PC-9 (cell line): ENCODE measurements around the gene NR2F1-AS1. TPM values are rescaled to one million over a fixed set of nuclear protein-coding genes. Genes with fewer than 3 reads are reported as not detected.

ENCODE experiments used
- BruUV-seq: library from RNA; stranded (reverse); fragments of 400-500 nt; replicated peaks from 2 replicates; lab custom pipeline; 2021; lab: Mats Ljungman, UMichigan
- CTCF ChIA-PET: fragments of 300-600 bp; sonication (Branson Sonifier 250); formaldehyde crosslinking; loops from one replicate; lab custom pipeline; 2022; ENCODE audit warnings: antibody characterized with exemption; lab: Charles Lee
- POLR2A ChIA-PET: fragments of 300-600 bp; sonication (Branson Sonifier 250); formaldehyde crosslinking; loops from one replicate; lab custom pipeline; 2022; ENCODE audit warnings: antibody characterized with exemption; ENCODE audit not compliant: unreplicated experiment; lab: Charles Lee
- DNase-seq, 2 experiments: peaks; one replicate each; pipeline versions ENCODE4 v3.0.0 to v3.0.0-alpha.2; 2015 to 2022; ENCODE audit warnings: mixed read lengths in 1 of 2
- H2AFZ ChIP-seq: fragments of 200-600 bp; sonication (generic); 2 replicates; pipeline ENCODE4 v1.8.1; 2017; ENCODE audit warnings: antibody characterized with exemption
- H3F3A ChIP-seq: fragments of 200-600 bp; sonication (generic); 2 replicates; pipeline ENCODE4 v1.8.1; 2017; ENCODE audit warnings: antibody characterized with exemption, mild to moderate bottlenecking, low read depth; ENCODE audit not compliant: insufficient read depth
- H3K27ac ChIP-seq: fragments of 200-600 bp; sonication (generic); 2 replicates; pipeline ENCODE4 v1.6.1; 2016; ENCODE audit warnings: mixed run types
- H3K27me3 ChIP-seq: fragments of 200-600 bp; sonication (generic); 2 replicates; pipeline ENCODE4 v1.6.1; 2016; ENCODE audit warnings: low read depth, mixed run types; ENCODE audit not compliant: insufficient read depth
- H3K36me3 ChIP-seq: fragments of 200-600 bp; sonication (generic); 2 replicates; pipeline ENCODE4 v1.6.1; 2016; ENCODE audit warnings: low read depth, mixed run types
- H3K4me1 ChIP-seq: fragments of 200-600 bp; sonication (generic); replicated peaks from 2 replicates; pipeline ENCODE4 v1.6.1; 2016; ENCODE audit warnings: mixed run types; ENCODE audit not compliant: insufficient read depth
- H3K4me2 ChIP-seq: fragments of 200-600 bp; sonication (generic); 2 replicates; pipeline ENCODE4 v1.6.1; 2017; ENCODE audit warnings: mixed run types
- H3K4me3 ChIP-seq: fragments of 200-600 bp; sonication (generic); 2 replicates; pipeline ENCODE4 v1.6.1; 2016; ENCODE audit warnings: mixed run types
- H3K79me2 ChIP-seq: fragments of 200-600 bp; sonication (generic); 2 replicates; pipeline ENCODE4 v1.6.1; 2017; ENCODE audit warnings: low read depth, mixed run types
- H3K9me2 ChIP-seq: fragments of 200-600 bp; sonication (generic); 2 replicates; pipeline ENCODE4 v1.8.1; 2017; ENCODE audit warnings: mild to moderate bottlenecking; ENCODE audit not compliant: insufficient read depth
- H3K9me3 ChIP-seq: fragments of 200-600 bp; sonication (generic); 2 replicates; pipeline ENCODE4 v1.8.1; 2016; ENCODE audit warnings: low read depth; ENCODE audit not compliant: insufficient read depth
- H4K20me1 ChIP-seq: fragments of 200-600 bp; sonication (generic); 2 replicates; pipeline ENCODE4 v1.8.1; 2017; ENCODE audit not compliant: insufficient read depth
- EZH2 ChIP-seq: fragments of 200-600 bp; sonication (generic); IDR thresholded peaks from 2 replicates; pipeline ENCODE4 v1.8.0; 2017; ENCODE audit warnings: antibody characterized with exemption, low read depth
- intact Hi-C: fragments of 100-400 bp; cut with micrococcal nuclease; formaldehyde crosslinking; loops from one replicate; pipeline ENCODE4 v1.10.0; 2022; ENCODE audit not compliant: unreplicated experiment
- total RNA-seq: library from RNA; stranded (reverse); gene quantifications from 2 replicates; pipeline ENCODE4 v1.2.3, GENCODE V29; 2021
- TF ChIP-seq, protein P1 (sequence below): fragments of 200-600 bp; sonication (generic); conservative IDR thresholded peaks from 2 replicates; pipeline ENCODE4 v1.6.1; 2017; ENCODE audit warnings: mixed run types, antibody characterized with exemption, mild to moderate bottlenecking, moderate library complexity

NR2F1-AS1 gene
- total RNA-seq, 1 experiment from 2014 or later: 6.0 TPM

DNA sequence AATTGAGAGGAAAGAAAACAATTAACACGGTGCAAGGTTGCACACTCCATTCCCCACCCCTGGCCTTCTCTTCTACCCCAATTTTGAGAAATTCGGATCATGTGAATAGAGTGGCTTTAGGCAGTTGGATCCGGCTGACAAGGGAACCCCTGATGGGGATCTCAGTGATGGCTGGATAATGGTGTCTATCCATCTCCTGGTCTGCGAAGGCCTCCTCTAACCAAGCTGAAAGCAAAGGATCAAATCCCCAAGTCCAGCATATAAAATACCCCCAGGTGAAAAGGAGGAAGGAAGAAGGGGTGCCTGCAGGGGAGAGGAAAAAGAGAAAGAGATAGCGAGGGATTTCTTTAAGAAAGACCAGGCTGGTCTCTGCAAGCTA, 18.0 kb upstream of the NR2F1-AS1 start:
- H4K20me1 ChIP-seq: no peaks in the 10 kb centered on the region
- no peaks in the 10 kb centered on the region for H3K79me2 ChIP-seq
- no peaks in the 10 kb centered on the region for H3K9me3 ChIP-seq
- no peaks in the 10 kb centered on the region for H3K9me2 ChIP-seq
- no peak for TF ChIP-seq EZH2
- TF ChIP-seq, protein P1, sequence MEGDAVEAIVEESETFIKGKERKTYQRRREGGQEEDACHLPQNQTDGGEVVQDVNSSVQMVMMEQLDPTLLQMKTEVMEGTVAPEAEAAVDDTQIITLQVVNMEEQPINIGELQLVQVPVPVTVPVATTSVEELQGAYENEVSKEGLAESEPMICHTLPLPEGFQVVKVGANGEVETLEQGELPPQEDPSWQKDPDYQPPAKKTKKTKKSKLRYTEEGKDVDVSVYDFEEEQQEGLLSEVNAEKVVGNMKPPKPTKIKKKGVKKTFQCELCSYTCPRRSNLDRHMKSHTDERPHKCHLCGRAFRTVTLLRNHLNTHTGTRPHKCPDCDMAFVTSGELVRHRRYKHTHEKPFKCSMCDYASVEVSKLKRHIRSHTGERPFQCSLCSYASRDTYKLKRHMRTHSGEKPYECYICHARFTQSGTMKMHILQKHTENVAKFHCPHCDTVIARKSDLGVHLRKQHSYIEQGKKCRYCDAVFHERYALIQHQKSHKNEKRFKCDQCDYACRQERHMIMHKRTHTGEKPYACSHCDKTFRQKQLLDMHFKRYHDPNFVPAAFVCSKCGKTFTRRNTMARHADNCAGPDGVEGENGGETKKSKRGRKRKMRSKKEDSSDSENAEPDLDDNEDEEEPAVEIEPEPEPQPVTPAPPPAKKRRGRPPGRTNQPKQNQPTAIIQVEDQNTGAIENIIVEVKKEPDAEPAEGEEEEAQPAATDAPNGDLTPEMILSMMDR: no peak
- no peak overlapping the region for H2AFZ ChIP-seq
- CTCF ChIA-PET: no interaction called here
- DNase-seq: no peak
- H3K4me2 ChIP-seq: no peak overlapping the region
- POLR2A ChIA-PET: no interaction called here
- intact Hi-C loops: loop anchor here (10.0 kb wide), 1 partner anchor 296 kb away; no protein-coding TSS in a partner anchor
- no peaks in the 10 kb centered on the region for H3K4me1 ChIP-seq
- H3K4me3 ChIP-seq: no peak overlapping the region
- no TSS peak for BruUV-seq
- no peaks in the 10 kb centered on the region for H3K27me3 ChIP-seq
- H3K27ac ChIP-seq: no peak overlapping the region
- H3K36me3 ChIP-seq: 0 out of 2 replicates have a peak, but pooled peaks cover 6% of the 10 kb centered on the region
- H3F3A ChIP-seq: no peaks in the 10 kb centered on the region

DNA sequence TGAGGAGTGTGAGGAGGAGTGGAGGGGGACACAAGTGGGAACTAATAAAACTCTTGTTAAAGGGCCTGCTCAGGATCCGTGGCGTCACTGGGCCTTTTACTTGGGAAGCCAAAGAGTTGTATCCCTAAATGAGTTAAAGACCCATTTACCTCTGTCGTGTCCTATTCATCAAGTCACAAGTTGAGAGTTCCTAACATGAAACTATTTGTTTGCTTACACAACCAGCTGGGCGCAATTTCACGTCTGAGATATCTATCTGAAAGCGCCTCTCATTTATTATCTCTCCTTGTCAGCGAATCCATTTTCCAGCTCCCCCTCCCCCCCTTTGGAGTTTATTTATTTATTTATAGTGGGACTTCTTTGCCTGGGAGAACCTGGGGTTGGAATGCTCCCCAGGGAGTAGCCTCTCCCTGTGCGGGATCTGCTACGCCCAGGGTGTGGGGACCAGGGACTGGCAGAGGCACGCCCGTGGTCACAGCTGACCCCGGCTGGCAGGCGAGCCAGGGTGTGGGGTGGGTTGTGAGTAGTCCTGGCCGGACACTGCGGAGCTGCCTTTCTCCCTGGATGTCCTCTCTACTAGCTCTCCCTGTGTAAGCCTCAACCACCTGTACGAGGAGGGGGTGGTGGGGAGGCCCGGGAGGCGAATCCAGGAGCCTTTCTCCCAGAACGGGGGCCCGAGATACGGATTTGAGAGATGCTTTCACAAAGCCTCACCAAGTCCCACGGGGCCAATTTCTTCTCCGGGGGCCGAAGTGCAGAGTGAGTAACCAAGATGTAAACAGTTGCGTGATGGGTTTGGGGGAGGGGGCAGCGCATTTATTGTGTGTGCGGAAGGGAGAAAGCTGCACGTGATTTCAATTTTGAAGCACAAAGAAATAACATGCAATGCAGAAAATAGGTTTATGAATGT, 17.3 kb upstream of the NR2F1-AS1 start:
- Histone ChIP-seq H3K9me2 (no peaks in the 10 kb centered on the region), H3K79me2 (no peaks in the 10 kb centered on the region), H3K4me2 (no peak overlapping the region), H3F3A (no peaks in the 10 kb centered on the region), H2AFZ (no peak overlapping the region), H3K9me3 (no peaks in the 10 kb centered on the region), H3K4me3 (no peak overlapping the region), H3K27me3 (no peaks in the 10 kb centered on the region), H3K27ac (no peak overlapping the region), H4K20me1 (no peaks in the 10 kb centered on the region), H3K4me1 (no peaks in the 10 kb centered on the region), H3K36me3 (0 out of 2 replicates have a peak, but pooled peaks cover 9% of the 10 kb centered on the region)
- ChIA-PET POLR2A (no interaction called here), CTCF (interaction anchor here (0.6 kb wide), 1 partner anchor 80 kb away, joined by 6 read pairs; no protein-coding TSS in a partner anchor)
- BruUV-seq: no TSS peak
- DNase-seq: no peak
- TF ChIP-seq, protein P1: no peak
- no peak for TF ChIP-seq EZH2
- intact Hi-C loops: loop anchor here (10.0 kb wide), 1 partner anchor 296 kb away; no protein-coding TSS in a partner anchor

DNA sequence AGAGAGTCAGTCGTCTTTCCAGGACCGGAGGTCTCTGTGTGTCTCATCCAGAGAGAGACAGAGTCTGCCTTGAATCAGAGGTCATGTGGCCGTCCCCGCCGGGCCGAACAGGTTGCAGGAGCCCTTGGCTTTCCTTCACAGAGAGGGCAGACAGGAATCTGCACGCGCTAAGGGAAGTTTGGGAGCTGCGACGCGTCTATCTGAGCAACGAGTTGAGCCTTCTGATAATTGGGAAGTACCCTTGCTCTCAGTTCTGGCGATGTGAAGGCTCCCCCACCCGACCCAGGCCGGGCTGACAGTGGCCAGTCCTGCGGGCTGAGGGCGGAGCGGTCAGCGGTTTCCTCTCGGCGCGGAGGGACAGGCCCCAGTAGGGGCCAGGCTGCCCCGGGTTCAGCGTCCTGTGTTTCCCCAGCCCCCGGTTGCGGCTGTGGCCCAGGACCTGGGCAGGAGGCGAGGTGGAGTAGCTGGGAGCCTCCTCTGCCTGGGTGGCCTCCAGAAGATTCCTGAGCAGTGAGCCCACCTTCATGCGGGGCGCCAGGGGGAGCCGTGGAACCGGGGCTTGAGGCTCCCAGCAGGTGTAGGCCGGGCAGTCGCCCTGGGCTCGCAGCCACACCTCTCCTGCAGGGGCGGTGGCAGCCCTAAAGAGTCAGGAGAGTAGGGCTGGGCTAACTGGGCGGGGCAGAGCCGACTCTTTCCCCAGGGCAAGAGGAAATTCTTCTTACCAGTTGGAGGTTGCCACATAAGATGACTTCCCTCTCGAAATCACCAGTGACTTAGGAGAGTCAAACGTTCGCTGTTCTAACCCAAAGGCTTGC, 15.9 kb upstream of the NR2F1-AS1 start:
- Histone ChIP-seq H3K79me2 (no peaks in the 10 kb centered on the region), H4K20me1 (no peaks in the 10 kb centered on the region), H3K36me3 (0 out of 2 replicates have a peak, but pooled peaks cover 9% of the 10 kb centered on the region), H3K9me2 (no peaks in the 10 kb centered on the region), H3K4me2 (no peak overlapping the region), H3K9me3 (no peaks in the 10 kb centered on the region), H3K4me3 (no peak overlapping the region), H2AFZ (no peak overlapping the region), H3F3A (no peaks in the 10 kb centered on the region), H3K4me1 (no peaks in the 10 kb centered on the region), H3K27me3 (no peaks in the 10 kb centered on the region), H3K27ac (no peak overlapping the region)
- ChIA-PET CTCF (interaction anchor here (0.6 kb wide), 1 partner anchor 81 kb away, joined by 6 read pairs; no protein-coding TSS in a partner anchor), POLR2A (interaction anchor here (0.6 kb wide), 2 partner anchors 10 to 24 kb away, joined by 3 to 21 read pairs; no protein-coding TSS in a partner anchor)
- TF ChIP-seq, protein P1: no peak
- TF ChIP-seq EZH2: no peak
- peak in 1 of 2 experiments; percentile 84 for DNase-seq
- no TSS peak for BruUV-seq
- intact Hi-C loops: loop anchor here (1.0 to 10.0 kb wide), 2 partner anchors 204 to 298 kb away; no protein-coding TSS in a partner anchor
